Activated CD4-positive, alpha-beta T cell treated with anti-CD3 and anti-CD28 coated beads, Interleukin-2, amount 10 ng/mL, durations not matched to agents 24 days and 14 days (primary cell): ENCODE data around the gene RAI1. TPM values are rescaled to one million over a fixed set of nuclear protein-coding genes. Genes with fewer than 3 reads are reported as not detected.
A peak's percentile ranks its signal among the peaks of the same experiment; 100 is the strongest.

Experiments
- DNase-seq: peaks from one replicate; pipeline ENCODE4 v3.0.0; 2022
- H3K27ac Mint-ChIP-seq: one replicate; pipeline ENCODE4 v1.8.0; 2022; ENCODE audit warnings: mild to moderate bottlenecking, mixed read lengths
- H3K27me3 Mint-ChIP-seq: one replicate; pipeline ENCODE4 v1.8.0; 2022; ENCODE audit warnings: mixed read lengths
- H3K36me3 Mint-ChIP-seq: one replicate; pipeline ENCODE4 v1.8.0; 2022; ENCODE audit warnings: low read depth, mild to moderate bottlenecking, mixed read lengths
- H3K4me1 Mint-ChIP-seq: one replicate; pipeline ENCODE4 v1.8.0; 2021; ENCODE audit warnings: mixed read lengths
- H3K4me3 Mint-ChIP-seq: one replicate; pipeline ENCODE4 v1.8.0; 2022; ENCODE audit warnings: mild to moderate bottlenecking, moderate library complexity, mixed read lengths
- H3K9me3 Mint-ChIP-seq: one replicate; pipeline ENCODE4 v1.8.0; 2021; ENCODE audit warnings: mixed read lengths
- intact Hi-C: fragments of 100-400 bp; cut with micrococcal nuclease; formaldehyde crosslinking; loops from one replicate; pipeline ENCODE4 v1.15.1; 2023
- total RNA-seq: library from RNA; stranded (reverse); gene quantifications from 2 replicates; pipeline ENCODE4 v1.2.3, GENCODE V29; 2022

The RAI1 gene
- total RNA-seq, 1 donor from 2014 or later = 34.5 TPM

DNA sequence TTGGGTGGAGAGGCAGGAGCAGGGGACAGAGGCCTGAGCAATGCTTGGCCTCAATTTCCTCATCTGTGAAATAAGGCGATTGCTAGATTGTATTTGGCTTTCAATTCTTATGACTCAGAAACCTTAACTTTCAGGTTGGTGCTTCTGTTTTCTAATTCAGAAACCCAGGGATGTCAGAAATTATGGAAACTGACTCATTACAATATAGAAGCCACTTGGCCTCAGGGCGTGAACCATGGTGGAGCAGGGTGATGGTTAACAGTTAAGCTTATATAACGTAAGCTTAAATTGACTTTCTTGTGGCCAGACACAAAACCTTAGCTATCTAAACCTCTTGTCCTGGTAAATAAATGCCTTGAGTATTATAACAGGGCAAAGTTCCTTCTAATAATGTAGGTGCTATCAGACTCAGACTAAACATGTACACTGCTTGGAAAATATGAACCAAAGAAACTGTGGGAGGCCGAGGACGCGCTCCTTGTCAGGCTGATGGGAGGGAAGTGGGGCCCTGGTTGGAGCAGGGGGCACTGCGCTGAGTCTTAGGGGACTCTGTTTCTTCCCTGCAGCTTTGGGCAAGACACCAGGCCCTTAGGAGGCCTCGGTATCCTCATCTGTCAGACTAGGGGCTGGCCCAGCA, 172.7 kb downstream of the RAI1 start:
- intact Hi-C loops = loop anchor here (1.0 to 5.0 kb wide), 2 partner anchors 18 to 103 kb away; partner anchors contain the start of gene SREBF1
- Mint-ChIP-seq H3K27me3 (no peaks in the 10 kb centered on the region), H3K9me3 (no peaks in the 10 kb centered on the region), H3K36me3 (peaks cover 8% of the 10 kb centered on the region), H3K27ac (peak overlapping the region; percentile 94), H3K4me3 (peak overlapping the region; percentile 72), H3K4me1 (peaks cover 65% of the 10 kb centered on the region)
- peak; percentile 74 for DNase-seq

DNA sequence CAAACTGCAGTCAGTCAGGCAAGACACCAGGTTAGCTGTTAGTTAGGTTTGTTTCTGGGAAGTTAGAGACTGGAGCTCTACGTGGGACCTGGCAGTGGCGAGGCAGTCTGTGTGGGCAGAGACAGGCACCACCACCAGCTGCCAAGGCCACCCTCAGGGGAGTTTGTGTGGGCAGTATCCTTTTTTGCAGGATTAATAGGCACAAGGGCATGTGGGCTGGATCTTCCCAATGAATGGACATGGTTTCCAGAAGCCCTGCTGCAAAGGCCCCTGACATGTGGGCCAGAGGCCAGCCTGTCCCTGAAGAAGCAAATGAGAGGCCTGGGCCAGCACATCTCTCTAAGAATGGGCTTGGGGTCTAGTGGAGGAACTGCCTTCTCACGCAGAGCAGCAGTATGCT, 174.7 kb downstream of the RAI1 start:
- DNase-seq = no peak
- Mint-ChIP-seq H3K4me1 (peaks cover 44% of the 10 kb centered on the region), H3K27ac (no peak overlapping the region), H3K27me3 (no peaks in the 10 kb centered on the region), H3K9me3 (no peaks in the 10 kb centered on the region), H3K4me3 (no peak overlapping the region), H3K36me3 (peaks cover 5% of the 10 kb centered on the region)
- intact Hi-C loops = loop anchor here (1.0 kb wide), 1 partner anchor 33 kb away; no protein-coding TSS in a partner anchor

GRCh38 chr17:17856386-17856785, 175.1 kb downstream of the RAI1 start:
- peaks cover 3% of the 10 kb centered on the region for H3K36me3 Mint-ChIP-seq
- peaks cover 42% of the 10 kb centered on the region for H3K4me1 Mint-ChIP-seq
- no peaks in the 10 kb centered on the region for H3K9me3 Mint-ChIP-seq
- peak overlapping the region; percentile 20 for H3K27ac Mint-ChIP-seq
- H3K27me3 Mint-ChIP-seq = no peaks in the 10 kb centered on the region
- DNase-seq = peak; percentile 57
- H3K4me3 Mint-ChIP-seq = no peak overlapping the region
- intact Hi-C loops = no loop called here

DNA sequence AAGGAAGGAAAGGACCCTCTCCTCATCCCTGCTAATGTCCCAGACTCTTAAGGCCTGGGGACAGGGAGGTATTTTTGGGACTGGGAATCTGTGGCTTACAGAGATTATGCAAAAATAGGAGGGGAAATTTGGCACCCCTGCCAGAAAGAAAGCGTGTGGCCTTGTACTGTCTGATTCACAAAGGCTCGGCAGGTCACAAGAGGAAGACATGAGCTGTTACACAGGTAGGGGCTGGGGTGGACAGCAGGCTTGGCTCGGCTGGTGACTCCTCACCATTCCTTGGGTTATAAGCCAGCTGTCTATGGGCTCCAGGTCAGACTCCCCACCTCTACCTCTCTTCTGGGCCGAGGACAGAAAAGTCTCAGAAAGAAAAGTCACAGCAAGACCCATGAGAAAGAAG, 176.2 kb downstream of the RAI1 start:
- no peak for DNase-seq
- Mint-ChIP-seq H3K36me3 (peaks cover 5% of the 10 kb centered on the region), H3K27me3 (no peaks in the 10 kb centered on the region), H3K4me1 (peaks cover 33% of the 10 kb centered on the region), H3K27ac (no peak overlapping the region), H3K9me3 (no peaks in the 10 kb centered on the region), H3K4me3 (no peak overlapping the region)
- intact Hi-C loops = no loop called here

- H3K36me3 Mint-ChIP-seq = peaks cover 4% of the 10 kb centered on the region
- H3K27me3 Mint-ChIP-seq = no peaks in the 10 kb centered on the region
- no peak overlapping the region for H3K4me3 Mint-ChIP-seq
- intact Hi-C loops = loop anchor here (1.0 kb wide), 2 partner anchors 48 to 179 kb away; partner anchors contain the start of gene RAI1
- H3K4me1 Mint-ChIP-seq = peaks cover 21% of the 10 kb centered on the region
- H3K9me3 Mint-ChIP-seq = no peaks in the 10 kb centered on the region
- H3K27ac Mint-ChIP-seq = no peak overlapping the region
- peak; percentile 91 for DNase-seq
These were observed 178.9 kb downstream of the RAI1 start for GRCh38 chr17:17859909-17860765.

DNA sequence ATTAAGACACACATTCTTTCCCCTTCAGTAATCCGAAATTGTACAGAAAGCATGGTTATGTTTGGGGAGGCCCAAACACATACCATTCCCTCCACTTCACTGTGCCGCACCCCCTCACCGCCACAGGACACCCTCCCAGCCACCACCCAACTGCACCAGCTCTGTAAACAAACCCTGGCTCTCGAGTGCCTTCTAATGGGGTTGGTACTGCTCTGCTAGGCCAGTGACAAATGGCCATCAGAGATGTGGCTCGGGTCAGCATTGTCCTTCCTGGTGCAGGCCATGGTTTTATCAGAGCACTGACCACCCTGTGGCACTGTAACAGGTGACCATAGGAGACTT, 179.5 kb downstream of the RAI1 start:
- Mint-ChIP-seq H3K4me3 (no peak overlapping the region), H3K36me3 (peaks cover 4% of the 10 kb centered on the region), H3K4me1 (peaks cover 15% of the 10 kb centered on the region), H3K9me3 (no peaks in the 10 kb centered on the region), H3K27me3 (no peaks in the 10 kb centered on the region), H3K27ac (no peak overlapping the region)
- intact Hi-C loops = loop anchor here (1.0 kb wide), 2 partner anchors 48 to 179 kb away; partner anchors contain the start of gene RAI1
- no peak for DNase-seq

Other genes starting within 250 kb of the RAI1 start
- gene MED9, start 204.5 kb upstream of the RAI1 start, total RNA-seq = 14.4 and 15.3 TPM in 2 replicates
- gene RASD1, start 185.1 kb upstream of the RAI1 start, total RNA-seq = 6.6 and 7.5 TPM in 2 replicates
- gene PEMT, start 89.8 kb upstream of the RAI1 start, total RNA-seq = 43.6 and 45.5 TPM in 2 replicates
- 154 and 171 TPM in 2 replicates for gene SREBF1, start 155.5 kb downstream of the RAI1 start, total RNA-seq